RWPE1 (cell line): ENCODE data around the gene XPO5.

Source experiments
- CTCF ChIA-PET: fragments of 350-600 bp; sonication (Branson Sonifier 250); formaldehyde crosslinking; extraction: SDS; loops from one replicate; lab custom pipeline; 2021; lab: Yijun Ruan, JAX
- POLR2A ChIA-PET: fragments of 400-600 bp; formaldehyde crosslinking; extraction: SDS; loops from one replicate; lab custom pipeline; 2020; ENCODE audit warnings: antibody characterized with exemption; ENCODE audit not compliant: low non-redundant PET; lab: Yijun Ruan, JAX
- DNase-seq: peaks from one replicate; pipeline ENCODE4 v3.0.0; 2012; ENCODE audit warnings: low spot score
- H3K27ac ChIP-seq: fragments of 450-650 bp; 2 replicates; pipeline ENCODE4 v1.5.1; 2017
- TF ChIP-seq, protein P1 (sequence below): fragments of 450-650 bp; conservative IDR thresholded peaks from 2 replicates; pipeline ENCODE4 v1.5.1; 2017; ENCODE audit warnings: low read depth, mild to moderate bottlenecking

Gene XPO5

DNA sequence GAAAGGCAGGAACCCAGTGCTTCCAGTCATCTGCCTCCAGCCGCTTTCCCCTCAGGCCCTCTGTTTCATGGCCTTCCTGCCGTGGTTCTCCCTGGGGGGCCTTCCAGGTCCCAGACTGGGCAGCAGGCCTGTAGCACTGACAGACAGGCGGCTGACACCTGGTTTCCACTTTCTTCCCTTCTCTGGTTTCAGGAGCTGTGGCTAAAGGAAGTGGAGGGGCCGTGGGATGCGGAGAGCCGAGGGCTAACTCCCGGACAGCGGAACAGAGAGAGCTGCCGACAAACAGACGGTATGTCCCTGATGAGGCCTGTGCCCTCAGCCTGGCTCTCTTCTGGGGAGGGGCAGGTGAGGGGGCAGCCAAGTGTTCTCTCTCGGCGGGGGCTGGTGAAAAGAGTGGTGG lies 78.1 kb downstream of the XPO5 start:
- peak overlapping the region; percentile 99 for H3K27ac ChIP-seq
- no peak for DNase-seq
- TF ChIP-seq, protein P1, sequence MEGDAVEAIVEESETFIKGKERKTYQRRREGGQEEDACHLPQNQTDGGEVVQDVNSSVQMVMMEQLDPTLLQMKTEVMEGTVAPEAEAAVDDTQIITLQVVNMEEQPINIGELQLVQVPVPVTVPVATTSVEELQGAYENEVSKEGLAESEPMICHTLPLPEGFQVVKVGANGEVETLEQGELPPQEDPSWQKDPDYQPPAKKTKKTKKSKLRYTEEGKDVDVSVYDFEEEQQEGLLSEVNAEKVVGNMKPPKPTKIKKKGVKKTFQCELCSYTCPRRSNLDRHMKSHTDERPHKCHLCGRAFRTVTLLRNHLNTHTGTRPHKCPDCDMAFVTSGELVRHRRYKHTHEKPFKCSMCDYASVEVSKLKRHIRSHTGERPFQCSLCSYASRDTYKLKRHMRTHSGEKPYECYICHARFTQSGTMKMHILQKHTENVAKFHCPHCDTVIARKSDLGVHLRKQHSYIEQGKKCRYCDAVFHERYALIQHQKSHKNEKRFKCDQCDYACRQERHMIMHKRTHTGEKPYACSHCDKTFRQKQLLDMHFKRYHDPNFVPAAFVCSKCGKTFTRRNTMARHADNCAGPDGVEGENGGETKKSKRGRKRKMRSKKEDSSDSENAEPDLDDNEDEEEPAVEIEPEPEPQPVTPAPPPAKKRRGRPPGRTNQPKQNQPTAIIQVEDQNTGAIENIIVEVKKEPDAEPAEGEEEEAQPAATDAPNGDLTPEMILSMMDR: no peak
- ChIA-PET CTCF (interaction anchor here (0.6 to 3.3 kb wide), 2 partner anchors 9 to 78 kb away, joined by 4 to 39 read pairs; no protein-coding TSS in a partner anchor), POLR2A (no interaction called here)

DNA sequence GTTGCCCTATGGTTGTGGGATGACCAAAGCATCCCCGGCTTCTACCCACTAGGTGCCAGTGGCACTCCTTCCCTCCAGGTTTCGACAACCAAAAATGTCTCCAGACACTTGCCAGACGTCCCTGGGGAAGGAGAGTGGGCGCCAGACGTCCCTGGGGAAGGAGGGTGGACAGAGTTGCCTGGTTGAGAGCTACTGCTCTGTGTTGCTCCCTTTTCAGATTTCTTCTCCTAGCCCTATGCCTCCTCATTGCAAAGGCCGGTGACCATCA lies 78.8 kb downstream of the XPO5 start:
- TF ChIP-seq, protein P1: no peak
- DNase-seq: no peak
- H3K27ac ChIP-seq: peak overlapping the region; percentile 99
- ChIA-PET POLR2A (no interaction called here), CTCF (interaction anchor here (0.7 to 3.3 kb wide), 12 partner anchors 10 to 246 kb away, joined by 3 to 39 read pairs (median 4); partner anchors contain the start of genes DLK2 and ZNF318)

DNA sequence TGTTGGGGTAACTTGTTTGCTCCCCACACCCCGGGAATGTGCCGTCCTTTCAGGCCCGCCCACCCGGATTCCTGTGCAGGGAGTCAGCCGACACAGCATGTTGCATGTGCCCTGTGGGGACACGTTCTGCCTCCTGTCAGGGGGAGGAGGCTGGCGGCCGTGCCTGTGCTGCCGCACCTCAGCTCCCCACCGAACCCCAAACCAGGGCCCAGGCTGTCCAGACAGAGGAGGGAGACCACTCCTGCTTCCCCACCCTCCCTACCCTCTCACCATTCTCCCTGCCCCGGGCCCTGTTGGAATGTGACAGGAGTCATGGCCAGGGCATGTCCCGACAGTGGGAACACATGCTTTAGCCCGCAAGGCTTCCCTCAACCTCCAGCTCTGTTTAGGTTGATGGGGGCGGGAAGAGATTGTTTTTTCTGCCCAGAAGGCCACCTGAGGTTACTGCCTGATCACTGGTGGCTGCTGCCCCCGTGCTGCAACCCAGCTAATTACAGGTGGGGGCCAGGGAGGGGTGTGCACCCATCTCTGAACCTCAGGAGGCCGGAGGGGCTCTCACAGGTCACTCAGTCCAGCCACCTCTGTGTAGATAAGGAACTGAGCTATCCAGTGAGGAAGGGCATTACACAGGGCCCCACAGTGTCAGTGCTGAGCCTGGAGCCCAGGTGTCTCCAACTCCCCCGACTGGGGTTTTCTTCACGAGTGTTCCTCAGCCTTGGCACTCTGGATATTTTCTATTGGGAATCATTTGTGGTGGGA lies 79.3 kb downstream of the XPO5 start:
- TF ChIP-seq, protein P1: peak; percentile 90
- ChIA-PET POLR2A (interaction anchor here (0.6 kb wide), 1 partner anchor 127 kb away, joined by 3 read pairs; the partner anchor contains the start of gene ZNF318), CTCF (interaction anchor here (0.6 to 3.3 kb wide), 20 partner anchors 10 to 256 kb away, joined by 3 to 39 read pairs (median 4); partner anchors contain the start of genes DLK2 and ZNF318)
- peak; percentile 93 for DNase-seq
- H3K27ac ChIP-seq: peak overlapping the region; percentile 99

DNA sequence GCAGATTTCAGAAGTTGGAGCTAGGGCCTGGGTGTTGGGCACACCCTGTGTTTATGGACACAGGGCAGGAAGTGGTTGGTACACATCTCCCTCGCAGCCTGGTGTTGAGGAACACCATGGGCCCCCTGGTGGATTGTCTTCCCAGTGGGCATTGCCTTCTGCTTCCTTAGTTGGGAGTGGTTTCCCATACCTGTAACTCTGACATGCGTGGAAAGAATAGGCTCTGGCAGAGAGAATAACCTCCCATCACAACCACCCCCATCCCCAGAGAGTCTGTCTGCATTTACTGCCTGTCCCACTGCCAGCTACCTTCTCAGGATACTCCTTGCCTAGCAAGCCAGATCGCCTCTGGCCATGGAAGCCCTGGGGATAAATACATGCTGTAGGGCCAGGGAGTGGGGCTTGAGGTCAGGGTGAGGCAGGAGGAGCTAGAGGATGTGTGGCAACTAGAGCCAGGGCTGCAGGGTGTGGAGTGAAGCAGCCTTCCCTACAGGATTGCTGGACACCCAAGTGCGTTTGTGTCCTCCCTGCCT lies 80.4 kb downstream of the XPO5 start:
- peak overlapping the region; percentile 99 for H3K27ac ChIP-seq
- CTCF ChIA-PET: interaction anchor here (0.9 to 3.3 kb wide), 8 partner anchors 11 to 232 kb away, joined by 3 to 39 read pairs (median 5); no protein-coding TSS in a partner anchor
- POLR2A ChIA-PET: no interaction called here
- TF ChIP-seq, protein P1: no peak; the same call in 1 of the 2 replicates
- peak; percentile 53 for DNase-seq

DNA sequence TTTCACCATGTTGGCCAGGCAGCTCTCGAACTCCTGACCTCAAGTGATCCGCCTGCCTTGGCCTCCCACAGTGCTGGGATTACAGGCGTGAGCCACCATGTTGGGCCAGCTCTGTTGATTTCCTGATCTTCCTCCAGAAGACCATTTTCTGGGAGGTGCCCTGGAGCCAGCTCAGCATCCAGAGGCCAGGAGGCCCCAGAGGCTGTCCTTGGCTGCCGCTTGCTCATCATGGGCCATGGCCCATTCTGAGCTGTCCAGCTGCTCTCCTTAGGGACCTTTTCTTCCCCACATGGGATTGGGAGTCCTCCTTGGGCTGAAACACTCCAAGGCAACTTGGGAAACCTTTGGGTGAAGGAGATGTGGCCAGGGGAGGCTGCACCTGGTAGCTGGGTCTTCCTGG lies 81.1 kb downstream of the XPO5 start:
- no peak for DNase-seq
- ChIA-PET POLR2A (interaction anchor here (1.3 kb wide), 1 partner anchor 17 kb away, joined by 4 read pairs; the partner anchor contains the start of gene TJAP1), CTCF (interaction anchor here (0.6 to 3.3 kb wide), 7 partner anchors 12 to 373 kb away, joined by 3 to 39 read pairs (median 5); no protein-coding TSS in a partner anchor)
- H3K27ac ChIP-seq: peak overlapping the region; percentile 99
- TF ChIP-seq, protein P1: no peak

DNA sequence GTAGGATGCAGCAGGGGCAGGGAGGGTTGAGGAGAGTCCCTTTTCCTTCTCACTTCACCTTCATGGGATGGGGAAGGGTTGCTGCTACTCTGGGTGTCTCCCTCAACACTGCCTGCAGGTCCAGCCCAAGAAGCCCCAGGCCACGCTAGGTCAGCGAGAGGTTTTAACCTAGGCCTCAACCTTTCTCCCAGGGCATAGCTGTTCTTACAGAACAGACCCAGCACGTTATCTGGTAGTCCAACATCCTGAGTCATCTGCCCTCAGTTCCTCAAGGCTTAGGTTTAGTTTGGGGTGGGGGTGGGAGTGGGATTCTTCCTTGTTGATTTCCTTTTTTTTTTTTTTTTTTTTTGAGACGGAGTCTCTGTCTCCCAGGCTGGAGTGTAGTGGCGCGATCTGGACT lies 81.5 kb downstream of the XPO5 start:
- ChIA-PET POLR2A (interaction anchor here (1.3 kb wide), 1 partner anchor 17 kb away, joined by 4 read pairs; the partner anchor contains the start of gene TJAP1), CTCF (interaction anchor here (0.7 to 3.3 kb wide), 6 partner anchors 13 to 231 kb away, joined by 3 to 39 read pairs (median 4); no protein-coding TSS in a partner anchor)
- TF ChIP-seq, protein P1: no peak
- no peak for DNase-seq
- peak overlapping the region; percentile 99 for H3K27ac ChIP-seq
